Neutrophil (primary cell): Measurements from ENCODE around the gene RPRM.

Source experiments
- H3K27ac ChIP-seq: fragments of 200-600 bp; sonication (generic); 2 replicates; pipeline ENCODE4 v1.5.1; 2016; ENCODE audit warnings: mild to moderate bottlenecking, moderate library complexity
- H3K27me3 ChIP-seq: fragments of 200-600 bp; sonication (generic); 2 replicates; pipeline ENCODE4 v1.6.0; 2016; ENCODE audit warnings: mild to moderate bottlenecking
- H3K36me3 ChIP-seq: fragments of 200-600 bp; sonication (generic); 2 replicates; pipeline ENCODE4 v1.5.1; 2017
- H3K4me1 ChIP-seq, 2 experiments: fragments of 200-600 bp in 1 of 2; sonication (generic) in 1 of 2; 1 replicate in 1 of 2; 2 replicates in 1 of 2; pipeline versions ENCODE4 v1.5.1 to v1.6.1; 2013 to 2016; ENCODE audit warnings: low read depth in 1 of 2, low read length in 1 of 2, mild to moderate bottlenecking in 1 of 2, moderate library complexity in 1 of 2; ENCODE audit not compliant: control insufficient read depth in 1 of 2, insufficient read depth in 1 of 2
- H3K4me3 ChIP-seq, 2 experiments: fragments of 200-600 bp in 1 of 2; sonication (generic) in 1 of 2; 1 replicate in 1 of 2; 2 replicates in 1 of 2; pipeline ENCODE4 v1.5.1; 2013 to 2016; ENCODE audit warnings: low read depth in 1 of 2, low read length in 1 of 2, mild to moderate bottlenecking in 1 of 2, moderate library complexity in 1 of 2
- H3K9me3 ChIP-seq: fragments of 200-600 bp; sonication (generic); 2 replicates; pipeline ENCODE4 v1.5.1; 2016
- TF ChIP-seq, protein P1 (sequence below): fragments of 200-600 bp; sonication (generic); IDR thresholded peaks from 2 replicates; pipeline ENCODE4 v1.5.1; 2016; ENCODE audit warnings: antibody characterized with exemption

RPRM gene

DNA sequence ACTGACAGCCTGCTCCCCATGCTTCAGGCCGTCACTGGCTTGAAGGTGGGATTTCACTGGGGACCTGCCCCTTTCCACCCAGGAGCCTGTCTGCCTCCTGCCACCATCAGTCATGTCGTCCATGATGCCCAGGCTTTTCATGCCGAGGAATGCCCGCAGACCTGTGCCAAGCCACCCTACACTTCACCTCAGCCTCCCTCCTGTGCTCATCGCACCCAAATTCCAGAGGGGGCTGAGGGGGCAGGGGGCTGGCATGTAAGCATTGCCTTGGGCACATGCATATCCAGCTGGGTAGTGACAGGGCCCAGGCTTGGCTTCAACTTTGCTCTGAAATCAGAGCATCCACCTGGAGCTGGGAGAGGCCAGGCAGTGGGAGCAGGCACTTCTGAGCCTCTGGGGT, 20.9 kb upstream of the RPRM start:
- H3K4me3 ChIP-seq, result no peak overlapping the region
- H3K9me3 ChIP-seq, result no peaks in the 10 kb centered on the region
- no peaks in the 10 kb centered on the region for H3K36me3 ChIP-seq
- no peaks in the 10 kb centered on the region for H3K4me1 ChIP-seq
- H3K27me3 ChIP-seq, result no peaks in the 10 kb centered on the region
- H3K27ac ChIP-seq, result no peak overlapping the region
- TF ChIP-seq, protein P1, sequence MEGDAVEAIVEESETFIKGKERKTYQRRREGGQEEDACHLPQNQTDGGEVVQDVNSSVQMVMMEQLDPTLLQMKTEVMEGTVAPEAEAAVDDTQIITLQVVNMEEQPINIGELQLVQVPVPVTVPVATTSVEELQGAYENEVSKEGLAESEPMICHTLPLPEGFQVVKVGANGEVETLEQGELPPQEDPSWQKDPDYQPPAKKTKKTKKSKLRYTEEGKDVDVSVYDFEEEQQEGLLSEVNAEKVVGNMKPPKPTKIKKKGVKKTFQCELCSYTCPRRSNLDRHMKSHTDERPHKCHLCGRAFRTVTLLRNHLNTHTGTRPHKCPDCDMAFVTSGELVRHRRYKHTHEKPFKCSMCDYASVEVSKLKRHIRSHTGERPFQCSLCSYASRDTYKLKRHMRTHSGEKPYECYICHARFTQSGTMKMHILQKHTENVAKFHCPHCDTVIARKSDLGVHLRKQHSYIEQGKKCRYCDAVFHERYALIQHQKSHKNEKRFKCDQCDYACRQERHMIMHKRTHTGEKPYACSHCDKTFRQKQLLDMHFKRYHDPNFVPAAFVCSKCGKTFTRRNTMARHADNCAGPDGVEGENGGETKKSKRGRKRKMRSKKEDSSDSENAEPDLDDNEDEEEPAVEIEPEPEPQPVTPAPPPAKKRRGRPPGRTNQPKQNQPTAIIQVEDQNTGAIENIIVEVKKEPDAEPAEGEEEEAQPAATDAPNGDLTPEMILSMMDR, result no peak

DNA sequence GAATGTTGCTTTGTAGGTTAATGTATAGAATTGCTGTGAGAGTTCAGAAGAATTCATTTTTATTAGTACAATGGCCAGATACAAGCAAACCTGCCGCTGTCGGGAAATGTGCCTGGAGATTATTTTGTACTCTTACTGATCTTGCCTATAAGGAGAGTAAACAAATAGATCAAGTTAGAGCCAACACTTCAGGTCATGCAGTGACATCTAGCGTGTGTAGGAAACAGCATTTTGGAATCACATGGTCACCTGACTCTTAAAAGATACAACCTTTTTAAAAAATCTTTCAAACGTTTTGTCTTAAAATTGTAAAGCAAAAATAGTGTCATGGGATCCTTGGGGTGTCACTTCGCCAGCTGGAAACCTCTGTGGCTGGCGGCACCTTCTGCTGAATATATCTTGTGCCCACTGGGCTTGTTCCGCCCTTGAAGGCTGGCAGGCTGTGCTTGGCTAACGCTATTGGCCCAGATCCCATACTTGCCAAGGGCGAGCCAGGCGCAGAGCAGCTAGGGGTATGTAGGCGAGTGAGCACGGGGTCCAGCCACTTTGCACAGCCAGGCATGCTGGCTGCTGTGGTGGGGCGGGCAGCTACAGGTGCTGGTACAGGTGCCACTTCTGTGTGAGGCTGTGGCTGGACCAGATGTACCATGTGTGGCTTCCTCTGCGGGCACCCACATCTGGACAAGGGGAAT, 19.5 kb upstream of the RPRM start:
- H3K9me3 ChIP-seq, result no peaks in the 10 kb centered on the region
- H3K27ac ChIP-seq, result no peak overlapping the region
- no peaks in the 10 kb centered on the region for H3K27me3 ChIP-seq
- no peak overlapping the region for H3K4me3 ChIP-seq
- H3K4me1 ChIP-seq, result no peaks in the 10 kb centered on the region
- no peaks in the 10 kb centered on the region for H3K36me3 ChIP-seq
- TF ChIP-seq, protein P1, result no peak

DNA sequence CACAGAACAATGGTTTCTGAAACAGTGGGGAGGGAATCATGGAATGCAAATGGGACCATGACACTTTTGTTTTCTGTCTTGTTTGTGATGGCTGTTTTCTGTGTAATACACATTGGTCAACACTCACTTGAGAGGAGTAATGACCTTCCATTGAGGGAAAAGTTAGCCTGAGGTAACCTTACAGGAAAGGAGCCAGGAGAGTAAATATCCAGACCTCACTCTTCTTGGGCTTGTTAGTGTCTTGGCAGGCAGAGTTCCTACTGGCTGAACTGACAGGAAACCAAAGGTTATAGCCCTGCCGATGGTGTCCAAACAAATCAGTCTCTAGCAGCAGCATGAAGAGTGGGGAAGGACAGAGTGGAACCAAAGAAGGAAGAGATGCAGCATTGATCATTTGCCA, 17.2 kb upstream of the RPRM start:
- H3K4me3 ChIP-seq, result no peak overlapping the region
- no peaks in the 10 kb centered on the region for H3K9me3 ChIP-seq
- TF ChIP-seq, protein P1, result no peak
- H3K36me3 ChIP-seq, result no peaks in the 10 kb centered on the region
- no peaks in the 10 kb centered on the region for H3K4me1 ChIP-seq
- H3K27me3 ChIP-seq, result no peaks in the 10 kb centered on the region
- no peak overlapping the region for H3K27ac ChIP-seq

DNA sequence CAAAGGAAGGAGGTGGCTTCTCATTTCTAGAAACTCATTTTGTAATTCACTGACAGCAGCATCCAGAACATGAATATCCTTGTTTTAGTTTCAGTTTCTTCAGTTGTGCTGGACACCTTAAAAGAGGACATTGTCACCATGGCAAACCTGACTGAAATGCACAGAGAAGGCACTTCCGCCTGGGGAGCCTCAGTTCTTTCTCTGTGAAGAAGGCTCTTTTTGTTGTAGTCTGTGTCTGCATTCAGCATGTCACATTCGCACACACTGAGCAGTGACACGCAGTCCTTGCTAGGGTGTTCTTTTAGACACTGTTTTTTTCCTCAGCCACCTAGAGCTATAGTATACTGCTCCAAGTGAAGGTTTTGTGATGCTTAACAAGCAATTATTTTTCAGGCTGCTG, 9.5 kb upstream of the RPRM start:
- TF ChIP-seq, protein P1, result no peak
- Histone ChIP-seq H3K9me3 (no peaks in the 10 kb centered on the region), H3K27ac (no peak overlapping the region), H3K36me3 (no peaks in the 10 kb centered on the region), H3K4me3 (no peak overlapping the region), H3K4me1 (no peaks in the 10 kb centered on the region), H3K27me3 (peaks cover 5% of the 10 kb centered on the region)

DNA sequence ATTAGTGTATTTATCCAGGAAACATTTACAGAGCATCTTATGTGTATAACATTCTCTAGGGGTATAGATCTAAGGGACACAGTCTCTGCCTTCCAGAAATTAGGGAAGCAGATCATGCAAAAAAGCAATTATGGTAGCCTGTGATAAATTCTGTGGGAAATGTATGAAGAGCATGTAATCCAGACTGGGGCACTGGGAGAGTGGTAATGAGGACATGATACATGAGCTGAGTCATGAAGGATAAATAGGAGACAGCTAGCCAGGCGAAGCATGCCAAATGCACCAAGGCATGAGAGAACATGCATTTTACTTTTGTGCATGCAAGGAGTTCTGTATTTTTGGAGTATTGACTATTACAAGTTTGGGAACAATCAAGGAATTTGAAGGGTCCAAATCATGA, 8.9 kb upstream of the RPRM start:
- no peak overlapping the region for H3K4me3 ChIP-seq
- no peaks in the 10 kb centered on the region for H3K4me1 ChIP-seq
- no peaks in the 10 kb centered on the region for H3K9me3 ChIP-seq
- no peaks in the 10 kb centered on the region for H3K36me3 ChIP-seq
- peaks cover 6% of the 10 kb centered on the region for H3K27me3 ChIP-seq
- H3K27ac ChIP-seq, result no peak overlapping the region
- TF ChIP-seq, protein P1, result no peak
